Fibroblast of skin of scalp (primary cell): Measurements from ENCODE around the gene CPNE6.
"Not testable (repeated sequence)": the region's sequence is repeated elsewhere in the genome, so short reads cannot be mapped to it uniquely, and the experiment has no call there.

Experiments used
- DNase-seq: peaks from one replicate; pipeline ENCODE4 v3.0.0-alpha.2; 2013

Gene CPNE6

GRCh38 chr14:24087004-24087403, 15.6 kb downstream of the CPNE6 start:
- no peak for DNase-seq

GRCh38 chr14:24088095-24088494, 16.7 kb downstream of the CPNE6 start:
- no peak for DNase-seq

- DNase-seq = no peak
These were observed 18.5 kb downstream of the CPNE6 start for GRCh38 chr14:24089890-24090289.

GRCh38 chr14:24092110-24092504, 20.7 kb downstream of the CPNE6 start:
- DNase-seq = no peak

GRCh38 chr14:24092505-24093206, 21.3 kb downstream of the CPNE6 start:
- no peak for DNase-seq

- no peak for DNase-seq
These were observed 22.0 kb downstream of the CPNE6 start for GRCh38 chr14:24093207-24093900.

- DNase-seq = peak; percentile 99
These were observed 22.8 kb downstream of the CPNE6 start, which contains the start of gene PCK2 for GRCh38 chr14:24093901-24094840. Gene PCK2, plus strand, starts transcription at chr14:24094311. Its CDS starts 95 bp downstream, at chr14:24094406.

- no peak for DNase-seq
These were observed 23.5 kb downstream of the CPNE6 start for GRCh38 chr14:24094841-24095270.

- DNase-seq = peak; percentile 80
These were observed 24.1 kb downstream of the CPNE6 start for GRCh38 chr14:24095271-24096068.

- no peak for DNase-seq
These were observed 25.3 kb downstream of the CPNE6 start for GRCh38 chr14:24096545-24097181.

- no peak for DNase-seq
These were observed 27.0 kb downstream of the CPNE6 start for GRCh38 chr14:24098229-24098926.

- no peak for DNase-seq
These were observed 27.8 kb downstream of the CPNE6 start for GRCh38 chr14:24098927-24099813.

- DNase-seq = no peak
These were observed 29.0 kb downstream of the CPNE6 start for GRCh38 chr14:24100197-24100981.

- DNase-seq = no peak
These were observed 29.7 kb downstream of the CPNE6 start for GRCh38 chr14:24100982-24101494.

GRCh38 chr14:24102357-24103048, 31.1 kb downstream of the CPNE6 start:
- DNase-seq = no peak

GRCh38 chr14:24103451-24103850, 32.1 kb downstream of the CPNE6 start:
- DNase-seq = no peak

- not testable (repeated sequence) for DNase-seq
These were observed 34.4 kb downstream of the CPNE6 start for GRCh38 chr14:24105609-24106239.
